CD4-positive, alpha-beta T cell treated with Interleukin-4 for 1 hour (primary cell): Measurements from ENCODE around the gene BAZ2A.
"Not testable (repeated sequence)": the region's sequence is repeated elsewhere in the genome, so short reads cannot be mapped to it uniquely, and the experiment has no call there.

Experiments used
- DNase-seq, 2 donors: peaks; one replicate each; pipeline ENCODE4 v3.0.0-alpha.2; 2020 to 2022

The BAZ2A gene

GRCh38 chr12:56630180-56630632, at the start of gene BAZ2A:
BAZ2A (minus strand) TSS chr12:56630326; CDS start chr12:56617530, 12,796 bp downstream.
- peak; percentile 85 for DNase-seq

GRCh38 chr12:56678852-56679251, 48.7 kb upstream of the BAZ2A start:
- DNase-seq, result no peak

- no peak for DNase-seq
Measured at GRCh38 chr12:56677680-56678079, 47.6 kb upstream of the BAZ2A start.

- peak in 1 of 2 donors; percentile 32 for DNase-seq
Measured at GRCh38 chr12:56676851-56677580, 46.9 kb upstream of the BAZ2A start.

GRCh38 chr12:56671608-56672007, 41.5 kb upstream of the BAZ2A start:
- DNase-seq, result no peak

GRCh38 chr12:56670836-56671235, 40.7 kb upstream of the BAZ2A start:
- DNase-seq, result no peak

- DNase-seq, result no peak
Measured at GRCh38 chr12:56668197-56668457, 38.0 kb upstream of the BAZ2A start.

GRCh38 chr12:56661979-56662638, 32.0 kb upstream of the BAZ2A start:
- DNase-seq, result no peak

GRCh38 chr12:56661560-56661959, 31.4 kb upstream of the BAZ2A start:
- no peak for DNase-seq

- no peak for DNase-seq
Measured at GRCh38 chr12:56658921-56659320, 28.8 kb upstream of the BAZ2A start.

- no peak for DNase-seq
Measured at GRCh38 chr12:56657416-56658379, 27.6 kb upstream of the BAZ2A start.

GRCh38 chr12:56653781-56654180, 23.7 kb upstream of the BAZ2A start:
- not testable (repeated sequence) for DNase-seq

GRCh38 chr12:56648023-56648422, 17.9 kb upstream of the BAZ2A start:
- not testable (repeated sequence) for DNase-seq

- DNase-seq, result peak; percentile 97 to 98
Measured at GRCh38 chr12:56645717-56646446, 15.8 kb upstream of the BAZ2A start, which contains the start of gene ATP5F1B. ATP5F1B (minus strand) TSS chr12:56645984; CDS start chr12:56645963, 21 bp downstream.

GRCh38 chr12:56645201-56645716, 15.1 kb upstream of the BAZ2A start:
- DNase-seq, result no peak

GRCh38 chr12:56644654-56645053, 14.5 kb upstream of the BAZ2A start:
- no peak for DNase-seq

GRCh38 chr12:56641219-56641618, 11.1 kb upstream of the BAZ2A start:
- DNase-seq, result no peak

GRCh38 chr12:56637621-56638020, 7.5 kb upstream of the BAZ2A start:
- DNase-seq, result no peak

GRCh38 chr12:56636675-56637540, 6.8 kb upstream of the BAZ2A start:
- peak; percentile 96 to 97 for DNase-seq

GRCh38 chr12:56635806-56636674, 5.9 kb upstream of the BAZ2A start:
- DNase-seq, result peak; percentile 87 to 89
